IPS DF 6.9 (cell line): ENCODE data around the gene DPM1.

ENCODE experiments used
- DNase-seq: peaks from one replicate; pipeline ENCODE4 v3.0.0-alpha.2; 2013; ENCODE audit warnings: low read depth, low spot score
- H3K27ac ChIP-seq: one replicate; pipeline ENCODE4 v1.5.1; 2013; ENCODE audit warnings: low read length, control low read depth
- H3K27me3 ChIP-seq: 2 replicates; pipeline ENCODE4 v1.6.1; 2013; ENCODE audit warnings: mild to moderate bottlenecking, low read length; ENCODE audit not compliant: control insufficient read depth, insufficient read depth
- H3K36me3 ChIP-seq: 2 replicates; pipeline ENCODE4 v1.6.1; 2013; ENCODE audit warnings: low read length; ENCODE audit not compliant: control insufficient read depth, insufficient read depth
- H3K4me1 ChIP-seq: 2 replicates; pipeline ENCODE4 v1.6.1; 2013; ENCODE audit warnings: low read length; ENCODE audit not compliant: control insufficient read depth, insufficient read depth
- H3K4me3 ChIP-seq: 2 replicates; pipeline ENCODE4 v1.5.1; 2013; ENCODE audit warnings: mild to moderate bottlenecking, low read length
- H3K9me3 ChIP-seq: 2 replicates; pipeline ENCODE4 v1.6.1; 2013; ENCODE audit warnings: low read length, inconsistent platforms; ENCODE audit not compliant: control insufficient read depth, insufficient read depth
- WGBS: extraction: QIAGEN DNeasy Blood & Tissue Kit; methylation state at CpG from one replicate; pipeline ENCODE4 v1.1.7; 2013; ENCODE audit warnings: mixed read lengths, missing lambda C conversion rate; ENCODE audit not compliant: insufficient read length, insufficient coverage; 5-methylcytosine and 5-hydroxymethylcytosine counted together

The DPM1 gene

DNA sequence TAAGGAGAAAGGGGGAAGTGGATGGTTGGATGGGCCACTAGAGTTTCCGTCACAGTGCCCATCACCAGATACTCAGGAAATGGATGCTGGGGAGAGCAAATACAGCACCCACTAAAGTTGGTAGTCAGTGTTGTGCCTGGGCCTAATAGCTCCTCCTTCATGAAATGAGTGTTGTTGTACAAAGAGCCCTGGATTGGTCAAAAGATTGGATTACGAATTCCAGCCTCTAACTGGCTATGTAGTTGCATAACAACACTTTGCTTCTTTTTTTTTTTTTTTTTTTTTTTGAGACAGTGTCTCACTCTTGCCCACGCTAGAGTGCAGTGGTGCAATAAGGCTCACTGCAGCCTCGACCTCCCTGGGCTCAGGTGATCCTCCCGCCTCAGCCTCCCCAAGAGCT, 37.2 kb upstream of the DPM1 start:
- Histone ChIP-seq H3K27ac (no peak overlapping the region), H3K4me3 (no peak overlapping the region), H3K4me1 (peaks cover 3% of the 10 kb centered on the region; the same call in 1 of the 2 replicates), H3K9me3 (no peaks in the 10 kb centered on the region), H3K36me3 (no peaks in the 10 kb centered on the region), H3K27me3 (no peaks in the 10 kb centered on the region)
- WGBS: no CpG with 5 or more reads among the region's 5 CpGs
- DNase-seq: no peak

DNA sequence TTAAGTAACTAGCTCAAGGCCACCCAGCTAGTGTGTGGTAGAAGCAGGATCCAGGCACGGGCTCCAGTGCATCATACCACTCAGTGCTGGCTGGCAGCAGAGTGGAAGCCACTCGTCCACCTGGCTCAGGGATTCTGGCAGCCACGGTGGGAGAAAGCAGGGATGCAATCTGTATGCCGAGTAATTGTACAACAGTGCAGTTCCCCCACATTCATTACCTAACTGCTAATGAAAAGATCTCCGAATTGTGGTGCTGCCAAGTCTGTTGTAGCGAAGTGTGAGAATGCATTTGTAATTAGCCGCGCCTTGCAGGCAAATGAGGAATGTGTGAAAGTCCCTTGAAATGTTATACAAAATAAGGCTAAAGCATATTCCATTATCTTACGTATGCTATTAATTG, 35.5 kb upstream of the DPM1 start:
- H3K4me1 ChIP-seq: peaks cover 3% of the 10 kb centered on the region; the same call in 1 of the 2 replicates
- no peak for DNase-seq
- no peak overlapping the region for H3K4me3 ChIP-seq
- no peaks in the 10 kb centered on the region for H3K9me3 ChIP-seq
- H3K27ac ChIP-seq: no peak overlapping the region
- H3K36me3 ChIP-seq: no peaks in the 10 kb centered on the region
- WGBS: no CpG with 5 or more reads among the region's 9 CpGs
- H3K27me3 ChIP-seq: no peaks in the 10 kb centered on the region

DNA sequence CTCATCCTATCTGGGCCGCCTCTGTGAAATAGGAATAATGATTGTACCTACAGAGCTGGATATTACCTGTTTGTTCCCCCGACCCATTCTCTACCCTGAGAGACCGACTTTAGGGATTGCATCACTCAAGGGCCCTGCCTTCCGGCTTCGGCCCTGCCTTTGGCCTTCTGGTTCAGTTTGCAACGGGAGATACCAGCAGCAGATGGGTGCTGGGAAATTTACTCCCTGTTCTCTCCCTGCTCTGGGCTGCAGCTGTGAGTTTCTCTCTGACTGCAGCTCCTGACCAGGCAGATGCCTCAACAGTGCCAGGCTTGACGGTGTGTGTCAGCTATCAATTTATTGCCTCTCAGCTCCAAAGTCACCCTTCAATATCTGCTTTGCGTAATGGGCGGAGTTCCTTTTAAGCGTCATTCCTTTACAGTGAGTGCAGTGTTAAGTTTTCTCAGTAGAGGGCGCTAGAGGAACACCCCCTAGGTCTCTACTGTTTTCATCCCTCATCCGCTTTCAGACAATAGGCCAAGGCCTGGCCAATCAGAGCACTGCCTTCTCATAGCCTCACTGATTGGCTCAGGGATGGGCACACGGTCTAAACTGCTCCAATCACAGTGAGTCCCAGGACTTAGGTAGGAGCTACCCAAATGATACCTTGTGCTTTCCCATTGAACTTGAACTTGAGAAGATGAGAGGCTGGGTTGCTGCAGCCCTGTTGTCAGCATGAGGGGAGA, 34.6 kb upstream of the DPM1 start:
- H3K9me3 ChIP-seq: no peaks in the 10 kb centered on the region
- H3K27ac ChIP-seq: peak overlapping the region; percentile 43
- no peak overlapping the region for H3K4me3 ChIP-seq
- H3K4me1 ChIP-seq: peaks cover 3% of the 10 kb centered on the region; the same call in 1 of the 2 replicates
- no peaks in the 10 kb centered on the region for H3K27me3 ChIP-seq
- peak; percentile 95 for DNase-seq
- no peaks in the 10 kb centered on the region for H3K36me3 ChIP-seq
- no CpG with 5 or more reads among the region's 13 CpGs for WGBS

GRCh38 chr20:50992336-50992732, 34.0 kb upstream of the DPM1 start:
- no CpG with 5 or more reads among the region's 4 CpGs for WGBS
- Histone ChIP-seq H3K27ac (peak overlapping the region; percentile 46), H3K36me3 (no peaks in the 10 kb centered on the region), H3K9me3 (no peaks in the 10 kb centered on the region), H3K4me1 (peaks cover 3% of the 10 kb centered on the region; the same call in 1 of the 2 replicates), H3K27me3 (no peaks in the 10 kb centered on the region), H3K4me3 (no peak overlapping the region)
- peak; percentile 45 for DNase-seq

DNA sequence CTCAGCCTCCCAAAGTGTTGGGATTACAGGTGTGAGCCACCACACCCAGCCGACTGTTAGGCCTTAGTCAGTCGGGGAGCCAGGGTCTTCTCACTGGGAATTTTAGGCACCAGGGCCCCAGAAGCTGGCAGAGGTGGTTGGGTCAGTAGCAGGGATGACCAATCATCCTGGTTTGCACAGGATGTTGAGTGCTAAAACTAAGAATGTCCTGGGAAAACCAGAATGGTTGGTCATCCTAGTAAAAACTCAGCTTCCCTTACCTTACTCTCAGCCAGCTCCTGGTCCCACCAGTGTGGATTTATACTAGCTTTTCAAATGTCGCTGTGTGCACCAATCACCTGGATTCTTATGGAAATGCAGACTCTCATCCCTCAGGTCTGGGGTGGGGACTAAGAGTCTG, 32.7 kb upstream of the DPM1 start:
- Histone ChIP-seq H3K4me1 (peaks cover 3% of the 10 kb centered on the region; the same call in 1 of the 2 replicates), H3K4me3 (no peak overlapping the region), H3K9me3 (no peaks in the 10 kb centered on the region), H3K27me3 (no peaks in the 10 kb centered on the region), H3K36me3 (no peaks in the 10 kb centered on the region), H3K27ac (peak overlapping the region; percentile 56)
- no CpG with 5 or more reads among the region's 3 CpGs for WGBS
- no peak for DNase-seq

GRCh38 chr20:50987493-50988210, 29.3 kb upstream of the DPM1 start:
- no CpG with 5 or more reads among the region's 13 CpGs for WGBS
- H3K36me3 ChIP-seq: no peaks in the 10 kb centered on the region
- H3K27me3 ChIP-seq: no peaks in the 10 kb centered on the region
- H3K9me3 ChIP-seq: no peaks in the 10 kb centered on the region
- peak; percentile 94 for DNase-seq
- peaks cover under 1% of the 10 kb centered on the region; the same call in 1 of the 2 replicates for H3K4me1 ChIP-seq
- H3K4me3 ChIP-seq: no peak overlapping the region
- no peak overlapping the region for H3K27ac ChIP-seq

DNA sequence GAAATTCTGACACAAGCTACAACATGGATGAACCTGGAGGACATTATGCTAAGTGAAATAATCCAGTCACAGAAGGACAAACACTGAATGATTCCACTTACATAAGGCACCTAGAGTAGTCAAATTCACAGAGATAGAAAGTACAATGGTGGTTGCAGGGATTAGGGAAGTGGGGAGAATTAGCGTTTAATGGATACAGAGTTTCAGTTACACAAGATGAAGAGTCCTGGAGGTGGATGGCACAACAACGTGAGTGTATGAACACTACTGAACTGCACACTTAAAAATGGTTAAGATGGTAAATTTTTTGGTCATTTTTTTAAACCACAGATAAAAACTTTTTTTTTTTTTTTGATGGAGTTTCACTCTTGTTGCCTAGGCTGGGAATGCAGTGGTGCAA, 25.0 kb upstream of the DPM1 start:
- Histone ChIP-seq H3K36me3 (no peaks in the 10 kb centered on the region), H3K4me3 (no peak overlapping the region), H3K4me1 (no peaks in the 10 kb centered on the region; the same call in 1 of the 2 replicates), H3K9me3 (no peaks in the 10 kb centered on the region), H3K27ac (no peak overlapping the region), H3K27me3 (no peaks in the 10 kb centered on the region)
- WGBS: no CpG with 5 or more reads among the region's 2 CpGs
- DNase-seq: no peak

- no peak for DNase-seq
- no peaks in the 10 kb centered on the region for H3K4me1 ChIP-seq
- no peaks in the 10 kb centered on the region for H3K36me3 ChIP-seq
- no peak overlapping the region for H3K27ac ChIP-seq
- H3K9me3 ChIP-seq: no peaks in the 10 kb centered on the region
- no peaks in the 10 kb centered on the region for H3K27me3 ChIP-seq
- WGBS: no CpG with 5 or more reads among the region's 4 CpGs
- no peak overlapping the region for H3K4me3 ChIP-seq
Observed at GRCh38 chr20:50982363-50982762, 24.0 kb upstream of the DPM1 start.

- Histone ChIP-seq H3K27me3 (no peaks in the 10 kb centered on the region), H3K4me3 (no peak overlapping the region), H3K4me1 (no peaks in the 10 kb centered on the region), H3K36me3 (no peaks in the 10 kb centered on the region), H3K9me3 (no peaks in the 10 kb centered on the region), H3K27ac (no peak overlapping the region)
- WGBS: no CpG with 5 or more reads among the region's 3 CpGs
- DNase-seq: no peak
Observed at GRCh38 chr20:50981714-50982048, 23.3 kb upstream of the DPM1 start.

GRCh38 chr20:50980851-50981713, 22.8 kb upstream of the DPM1 start:
- Histone ChIP-seq H3K4me3 (no peak overlapping the region), H3K9me3 (no peaks in the 10 kb centered on the region), H3K27me3 (no peaks in the 10 kb centered on the region), H3K4me1 (no peaks in the 10 kb centered on the region), H3K27ac (no peak overlapping the region), H3K36me3 (no peaks in the 10 kb centered on the region)
- DNase-seq: no peak
- WGBS: no CpG with 5 or more reads among the region's 26 CpGs
